CD1c-positive myeloid dendritic cell (primary cell): ENCODE measurements around the gene NCKIPSD.
A peak's percentile ranks its signal among the peaks of the same experiment; 100 is the strongest.
"Not testable (repeated sequence)": the region's sequence is repeated elsewhere in the genome, so short reads cannot be mapped to it uniquely, and the experiment has no call there.

Source experiments
- DNase-seq: peaks from one replicate; pipeline ENCODE4 v3.0.0-alpha.2; 2016; ENCODE audit errors: extremely low spot score

The NCKIPSD gene

GRCh38 chr3:48685603-48686511 is at the start of gene NCKIPSD:
TSS of gene NCKIPSD (minus strand) at chr3:48685915. CDS start at chr3:48685807, 108 bp downstream.
- DNase-seq = peak; percentile 96

GRCh38 chr3:48735075-48735767 is 49.5 kb upstream of the NCKIPSD start:
- DNase-seq = peak; percentile 26

- DNase-seq = not testable (repeated sequence)
Observed at GRCh38 chr3:48734541-48734940, 48.8 kb upstream of the NCKIPSD start.

GRCh38 chr3:48733752-48734518 is 48.2 kb upstream of the NCKIPSD start:
- DNase-seq = not testable (repeated sequence)

GRCh38 chr3:48727511-48727910 is 41.8 kb upstream of the NCKIPSD start:
- no peak for DNase-seq

GRCh38 chr3:48725185-48725855 is 39.6 kb upstream of the NCKIPSD start:
- not testable (repeated sequence) for DNase-seq

- no peak for DNase-seq
Observed at GRCh38 chr3:48723725-48724124, 38.0 kb upstream of the NCKIPSD start.

- DNase-seq = not testable (repeated sequence)
Observed at GRCh38 chr3:48723293-48723692, 37.6 kb upstream of the NCKIPSD start.

GRCh38 chr3:48716982-48717746 is 31.4 kb upstream of the NCKIPSD start, which contains the start of gene IP6K2:
TSS of gene IP6K2 (minus strand) at chr3:48717221. CDS start at chr3:48695291, 21,930 bp downstream.
- peak; percentile 99 for DNase-seq

- no peak for DNase-seq
Observed at GRCh38 chr3:48716508-48716981, 30.8 kb upstream of the NCKIPSD start.

- no peak for DNase-seq
Observed at GRCh38 chr3:48715174-48715800, 29.6 kb upstream of the NCKIPSD start.

GRCh38 chr3:48711727-48712126 is 26.0 kb upstream of the NCKIPSD start:
- no peak for DNase-seq

- no peak for DNase-seq
Observed at GRCh38 chr3:48709051-48709461, 23.3 kb upstream of the NCKIPSD start.

GRCh38 chr3:48708481-48708889 is 22.8 kb upstream of the NCKIPSD start:
- DNase-seq = peak; percentile 10

- DNase-seq = no peak
Observed at GRCh38 chr3:48707157-48707556, 21.4 kb upstream of the NCKIPSD start.

- no peak for DNase-seq
Observed at GRCh38 chr3:48702320-48702920, 16.7 kb upstream of the NCKIPSD start.

GRCh38 chr3:48700731-48701405 is 15.2 kb upstream of the NCKIPSD start:
- DNase-seq = no peak

- DNase-seq = no peak
Observed at GRCh38 chr3:48698891-48699290, 13.2 kb upstream of the NCKIPSD start.

- no peak for DNase-seq
Observed at GRCh38 chr3:48697952-48698351, 12.2 kb upstream of the NCKIPSD start.
